Hepatocyte (in vitro differentiated cells): ENCODE results near the gene PLOD1. TPM values are rescaled to one million over a fixed set of nuclear protein-coding genes. Genes with fewer than 3 reads are reported as not detected.

Experiments
- DNase-seq: peaks from one replicate; pipeline ENCODE4 v3.0.0-alpha.2; 2016; ENCODE audit warnings: low spot score
- H2AFZ ChIP-seq: fragments of 200-600 bp; sonication (generic); 2 replicates; pipeline ENCODE4 v1.6.0; 2016; ENCODE audit warnings: antibody characterized with exemption, mild to moderate bottlenecking
- H3K27ac ChIP-seq: fragments of 200-600 bp; sonication (generic); 2 replicates; pipeline ENCODE4 v1.5.1; 2016; ENCODE audit warnings: mild to moderate bottlenecking
- H3K27me3 ChIP-seq: fragments of 200-600 bp; sonication (generic); 2 replicates; pipeline ENCODE4 v1.6.1; 2016
- H3K36me3 ChIP-seq: fragments of 200-600 bp; sonication (generic); replicated peaks from 2 replicates; pipeline ENCODE4 v1.5.1; 2016; ENCODE audit warnings: low read depth; ENCODE audit not compliant: insufficient read depth
- H3K4me1 ChIP-seq: fragments of 200-600 bp; sonication (generic); 2 replicates; pipeline ENCODE4 v1.5.1; 2016; ENCODE audit warnings: mild to moderate bottlenecking, moderate library complexity; ENCODE audit not compliant: insufficient read depth
- H3K4me2 ChIP-seq: fragments of 200-600 bp; sonication (generic); 2 replicates; pipeline ENCODE4 v1.6.0; 2016
- H3K4me3 ChIP-seq: fragments of 200-600 bp; sonication (generic); 2 replicates; pipeline ENCODE4 v1.5.1; 2016; ENCODE audit warnings: mild to moderate bottlenecking
- H3K79me2 ChIP-seq: fragments of 200-600 bp; sonication (generic); 2 replicates; pipeline ENCODE4 v1.6.0; 2017; ENCODE audit warnings: mild to moderate bottlenecking
- H3K9me2 ChIP-seq: fragments of 200-600 bp; sonication (generic); replicated peaks from 2 replicates; pipeline ENCODE4 v1.6.0; 2017; ENCODE audit warnings: mild to moderate bottlenecking; ENCODE audit not compliant: insufficient read depth
- H3K9me3 ChIP-seq: fragments of 200-600 bp; sonication (generic); 2 replicates; pipeline ENCODE4 v1.5.1; 2016; ENCODE audit warnings: low read depth, mild to moderate bottlenecking
- H4K20me1 ChIP-seq: fragments of 200-600 bp; sonication (generic); 2 replicates; pipeline ENCODE4 v1.6.0; 2016; ENCODE audit warnings: mild to moderate bottlenecking; ENCODE audit not compliant: insufficient read depth, poor library complexity, severe bottlenecking
- EZH2 ChIP-seq: fragments of 200-600 bp; sonication (generic); IDR thresholded peaks from 2 replicates; pipeline ENCODE4 v1.6.1; 2016; ENCODE audit warnings: antibody characterized with exemption, mild to moderate bottlenecking, borderline replicate concordance
- EZH2phosphoT487 ChIP-seq: fragments of 200-600 bp; sonication (generic); IDR thresholded peaks from one replicate; pipeline ENCODE4 v1.6.1; 2018; ENCODE audit warnings: antibody characterized with exemption, mild to moderate bottlenecking, low read depth, moderate library complexity; ENCODE audit not compliant: unreplicated experiment, severe bottlenecking
- WGBS: methylation state at CpG from one replicate; pipeline ENCODE4 v1.1.6; 2016; ENCODE audit warnings: low lambda C conversion rate; ENCODE audit errors: missing lambda C conversion rate; 5-methylcytosine and 5-hydroxymethylcytosine counted together
- polyA plus RNA-seq: library from polyadenylated mRNA; unstranded; fragments of >200 nt; fragmentation: Nextera tagmentation; extraction: Ambion mirVana; gene quantifications from 2 replicates; pipeline ENCODE4 v1.2.1, GENCODE V29; 2016
- total RNA-seq: library from RNA; depleted of rRNA; stranded (reverse); fragments of >200 nt; gene quantifications from 2 replicates; pipeline ENCODE4 v1.2.3, GENCODE V29; 2014
- TF ChIP-seq, protein P1 (sequence below): fragments of 200-600 bp; sonication (generic); IDR thresholded peaks from 2 replicates; pipeline ENCODE4 v1.5.1; 2016; ENCODE audit warnings: antibody characterized with exemption, mild to moderate bottlenecking; ENCODE audit not compliant: poor library complexity

PLOD1 gene
- total and polyA plus RNA-seq, 2 experiments from 2014 or later, result 184 to 200 TPM

DNA sequence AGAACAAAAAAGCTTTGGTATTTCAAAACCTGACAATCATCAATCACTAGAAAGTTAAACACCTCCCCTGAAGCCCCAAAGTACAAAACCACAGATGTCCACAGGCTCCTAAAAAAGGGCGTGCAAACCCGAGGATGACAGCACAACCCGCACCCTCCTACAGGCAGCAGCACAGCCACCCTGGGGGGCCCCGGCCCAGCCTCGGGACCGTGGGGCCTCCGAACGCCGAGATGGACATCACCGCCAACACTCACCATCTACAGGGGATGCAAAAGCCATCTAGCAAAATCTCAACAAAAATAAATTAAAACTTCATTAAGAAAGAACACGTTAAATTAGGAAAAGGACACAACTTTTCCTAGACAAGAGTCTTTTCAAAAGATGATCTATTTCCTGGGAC lies 14.9 kb upstream of the PLOD1 start:
- no peaks in the 10 kb centered on the region for H3K9me2 ChIP-seq
- no peaks in the 10 kb centered on the region for H3K9me3 ChIP-seq
- no peak overlapping the region for H3K27ac ChIP-seq
- peaks cover 49% of the 10 kb centered on the region for H3K79me2 ChIP-seq
- H3K4me1 ChIP-seq, result peaks cover 12% of the 10 kb centered on the region
- H3K4me2 ChIP-seq, result no peak overlapping the region
- peaks cover 41% of the 10 kb centered on the region for H4K20me1 ChIP-seq
- 98% methylated on average over 11 of the region's 11 CpGs for WGBS
- no peak overlapping the region for H2AFZ ChIP-seq
- TF ChIP-seq EZH2phosphoT487 (no peak), EZH2 (no peak)
- TF ChIP-seq, protein P1, sequence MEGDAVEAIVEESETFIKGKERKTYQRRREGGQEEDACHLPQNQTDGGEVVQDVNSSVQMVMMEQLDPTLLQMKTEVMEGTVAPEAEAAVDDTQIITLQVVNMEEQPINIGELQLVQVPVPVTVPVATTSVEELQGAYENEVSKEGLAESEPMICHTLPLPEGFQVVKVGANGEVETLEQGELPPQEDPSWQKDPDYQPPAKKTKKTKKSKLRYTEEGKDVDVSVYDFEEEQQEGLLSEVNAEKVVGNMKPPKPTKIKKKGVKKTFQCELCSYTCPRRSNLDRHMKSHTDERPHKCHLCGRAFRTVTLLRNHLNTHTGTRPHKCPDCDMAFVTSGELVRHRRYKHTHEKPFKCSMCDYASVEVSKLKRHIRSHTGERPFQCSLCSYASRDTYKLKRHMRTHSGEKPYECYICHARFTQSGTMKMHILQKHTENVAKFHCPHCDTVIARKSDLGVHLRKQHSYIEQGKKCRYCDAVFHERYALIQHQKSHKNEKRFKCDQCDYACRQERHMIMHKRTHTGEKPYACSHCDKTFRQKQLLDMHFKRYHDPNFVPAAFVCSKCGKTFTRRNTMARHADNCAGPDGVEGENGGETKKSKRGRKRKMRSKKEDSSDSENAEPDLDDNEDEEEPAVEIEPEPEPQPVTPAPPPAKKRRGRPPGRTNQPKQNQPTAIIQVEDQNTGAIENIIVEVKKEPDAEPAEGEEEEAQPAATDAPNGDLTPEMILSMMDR, result no peak
- no peaks in the 10 kb centered on the region for H3K36me3 ChIP-seq
- H3K4me3 ChIP-seq, result no peak overlapping the region
- no peaks in the 10 kb centered on the region for H3K27me3 ChIP-seq
- no peak for DNase-seq

DNA sequence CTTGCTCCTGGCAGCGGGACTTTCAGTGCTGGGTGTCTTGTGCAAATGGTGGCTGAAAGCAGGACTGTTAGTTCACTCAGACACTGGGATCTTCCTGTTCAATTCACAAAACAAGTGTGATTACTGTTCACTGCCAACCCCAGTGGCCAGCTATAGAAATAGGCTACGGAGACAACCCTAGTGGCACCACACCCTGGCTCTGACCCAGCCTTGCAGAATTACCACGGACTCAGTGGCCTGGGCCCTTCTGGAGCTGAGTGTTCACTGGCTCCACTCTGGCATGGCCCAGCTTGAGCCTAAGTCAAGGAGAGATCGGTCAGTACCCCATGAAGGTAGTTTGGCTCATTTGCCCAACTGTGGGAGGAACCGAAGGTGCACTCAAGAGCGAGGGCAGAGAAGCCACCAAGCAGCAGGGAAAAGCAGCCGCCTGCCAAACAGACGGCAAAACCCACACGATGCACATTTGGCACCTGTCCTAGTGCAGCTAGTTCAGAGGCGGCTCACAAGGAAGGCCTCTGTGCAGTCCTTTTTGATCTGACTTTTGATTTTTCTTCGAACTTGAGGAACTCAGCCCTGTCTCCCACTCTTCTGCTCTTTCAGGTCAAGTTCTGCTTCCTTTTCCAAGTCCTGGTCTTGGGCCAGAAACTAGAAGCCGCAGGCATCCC lies 14.1 kb upstream of the PLOD1 start:
- no peak overlapping the region for H3K4me3 ChIP-seq

DNA sequence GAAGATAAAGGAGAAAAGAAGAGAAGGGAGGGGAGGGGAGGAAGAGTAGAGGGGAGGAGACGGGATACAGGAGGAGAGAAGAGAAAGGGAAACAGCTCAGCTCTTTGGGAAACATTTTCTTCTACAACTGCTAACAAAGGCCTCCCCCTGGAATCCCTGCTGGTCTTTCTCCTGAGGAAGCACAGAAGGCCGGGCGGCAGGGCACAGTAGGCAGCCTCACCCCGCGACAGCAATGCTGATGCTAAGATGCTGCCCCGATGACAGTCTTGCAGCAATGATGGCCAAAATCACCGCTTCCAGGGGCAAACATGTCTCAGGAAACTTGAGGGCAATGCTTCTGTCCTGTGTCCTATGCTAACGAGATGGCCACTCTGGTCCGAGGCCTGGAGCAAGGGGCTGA lies 13.5 kb upstream of the PLOD1 start:
- Histone ChIP-seq H3K36me3 (no peaks in the 10 kb centered on the region), H2AFZ (no peak overlapping the region), H3K79me2 (peaks cover 55% of the 10 kb centered on the region), H4K20me1 (peaks cover 46% of the 10 kb centered on the region), H3K9me2 (no peaks in the 10 kb centered on the region), H3K4me3 (no peak overlapping the region), H3K27me3 (no peaks in the 10 kb centered on the region), H3K27ac (no peak overlapping the region), H3K9me3 (no peaks in the 10 kb centered on the region), H3K4me2 (no peak overlapping the region), H3K4me1 (peaks cover 17% of the 10 kb centered on the region)
- DNase-seq, result no peak
- TF ChIP-seq EZH2phosphoT487 (no peak), EZH2 (no peak)
- TF ChIP-seq, protein P1, result no peak
- WGBS, result 95% methylated on average over 9 of the region's 9 CpGs

More for the DNA sequence above, 14.1 kb upstream of the PLOD1 start:
- H3K27me3 ChIP-seq, result no peaks in the 10 kb centered on the region
- H3K4me1 ChIP-seq, result peaks cover 17% of the 10 kb centered on the region
- no peak overlapping the region for H2AFZ ChIP-seq
- WGBS, result 94% methylated on average over 12 of the region's 12 CpGs
- DNase-seq, result no peak
- H3K36me3 ChIP-seq, result no peaks in the 10 kb centered on the region
- no peaks in the 10 kb centered on the region for H3K9me2 ChIP-seq
- no peaks in the 10 kb centered on the region for H3K9me3 ChIP-seq
- no peak overlapping the region for H3K4me2 ChIP-seq
- TF ChIP-seq EZH2 (no peak), EZH2phosphoT487 (no peak)
- TF ChIP-seq, protein P1, result no peak
- peaks cover 46% of the 10 kb centered on the region for H4K20me1 ChIP-seq
- no peak overlapping the region for H3K27ac ChIP-seq
- H3K79me2 ChIP-seq, result peaks cover 55% of the 10 kb centered on the region
